Measurements from ENCODE around the gene DNAJB2. TPM values are rescaled to one million over a fixed set of nuclear protein-coding genes. Genes with fewer than 3 reads are reported as not detected.

The DNAJB2 gene
- 100 to 1,000 TPM in 4 of 5 experiments, 10 to 100 TPM in 1; 50.8 to 134 (median 113) TPM for total RNA-seq
- polyA plus RNA-seq, result 1 to 10 TPM; 6.7 to 7.7 TPM
- total RNA-seq, result 265 reads per million, percentile 95 among the genes with 10 or more reads in this experiment

DNA sequence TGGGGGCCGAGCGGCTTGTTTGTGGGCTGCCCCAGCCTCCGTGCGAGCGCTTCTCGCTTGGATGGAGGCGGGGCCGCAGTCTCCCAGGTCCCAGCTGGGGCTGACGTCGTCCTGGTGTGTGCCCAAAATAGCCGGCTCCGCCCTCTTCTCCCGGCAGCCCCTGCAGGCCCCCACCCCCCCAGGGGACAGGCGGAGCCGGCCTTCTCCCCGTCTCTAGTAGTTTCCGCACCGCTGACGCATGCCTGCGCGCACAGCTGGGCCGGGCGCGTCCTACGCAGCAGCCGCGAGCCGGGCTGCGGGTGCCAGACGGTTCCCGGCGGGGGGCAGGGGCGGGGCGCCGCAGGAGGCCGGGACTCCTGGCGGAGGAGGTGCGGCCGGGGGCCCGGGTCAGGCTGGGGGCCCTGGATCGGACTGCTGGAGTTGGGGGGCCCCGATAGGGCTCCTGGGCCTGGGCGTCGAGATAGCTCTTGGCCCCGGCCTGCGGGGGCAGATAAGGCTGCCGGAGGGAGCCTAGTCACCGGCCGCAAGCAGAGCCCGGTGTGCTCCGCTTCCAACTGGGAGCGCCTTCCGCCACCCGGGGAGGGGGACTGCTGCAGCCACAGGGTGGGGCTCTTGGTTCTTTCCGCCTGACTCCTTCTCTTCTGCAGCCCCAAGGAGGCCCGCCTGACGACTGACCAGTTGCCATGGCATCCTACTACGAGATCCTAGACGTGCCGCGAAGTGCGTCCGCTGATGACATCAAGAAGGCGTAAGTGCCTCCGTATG lies at the start of gene DNAJB2:
TSS of gene DNAJB2 (plus strand) at position 216 of the 765 bp plus-strand sequence. CDS start at position 684, 468 bp downstream.
- Histone ChIP-seq H3K9me3 (ENCODE audit: control insufficient read depth in 2 of 3, low read length in 3 of 3) (no peaks in the 10 kb centered on the region), H3K36me3 (ENCODE audit: control insufficient read depth in 2 of 3, insufficient read depth in 3 of 3, low read length in 3 of 3) (peaks cover 11 to 40% (median 28%) of the 10 kb centered on the region in 3 experiments), H3K27me3 (ENCODE audit: control insufficient read depth in 2 of 2, insufficient read depth in 2 of 2, low read length in 2 of 2) (no peaks in the 10 kb centered on the region), H3K4me1 (ENCODE audit: control insufficient read depth in 2 of 2, insufficient read depth in 2 of 2, low read length in 2 of 2) (peaks cover 22 to 33% of the 10 kb centered on the region in 2 donors), H3K4me3 (ENCODE audit: low read length) (peak within 1 kb of the TSS; percentile 73), H3K27ac (ENCODE audit: low read depth, low read length) (peak within 1 kb of the TSS; percentile 98)
- Mint-ChIP-seq H3K4me3 (peak within 1 kb of the TSS; percentile 85 to 99 (median 97)), H3K4me1 (peaks cover 32 to 58% (median 53%) of the 10 kb centered on the region in 7 donors), H3K27ac (peak within 1 kb of the TSS; percentile 97 to 100 (median 99)), H3K36me3 (peaks cover 0 to 25% (median 8%) of the 10 kb centered on the region in 5 donors), H3K9me3 (no peaks in the 10 kb centered on the region), H3K27me3 (peaks cover 0 to 2% (median 0%) of the 10 kb centered on the region in 5 donors)
- intact Hi-C loops (cut with micrococcal nuclease), result loop anchor here (1.0 to 5.0 kb wide), 24 partner anchors 15 to 711 kb away; partner anchors contain the start of genes ANKZF1 (in 2 of the 2), ATG9A (in 2 of the 2), CNOT9 (in 2 of the 2) and GMPPA (in 2 of the 2)
- DNase-seq, result peak; percentile 94 to 100 (median 98)
- ATAC-seq, result peak; percentile 91
- ChIA-PET CTCF (interaction anchor here (0.6 to 12.9 kb wide), 8 partner anchors 8 to 989 kb away, joined by 3 to 194 read pairs (median 6); partner anchors contain the start of gene CNPPD1), POLR2A (interaction anchor here (0.6 to 8.2 kb wide), 20 partner anchors 10 to 264 kb away, joined by 3 to 214 read pairs (median 4); partner anchors contain the start of genes ABCB6, ANKZF1, ATG9A and CHPF)

DNA sequence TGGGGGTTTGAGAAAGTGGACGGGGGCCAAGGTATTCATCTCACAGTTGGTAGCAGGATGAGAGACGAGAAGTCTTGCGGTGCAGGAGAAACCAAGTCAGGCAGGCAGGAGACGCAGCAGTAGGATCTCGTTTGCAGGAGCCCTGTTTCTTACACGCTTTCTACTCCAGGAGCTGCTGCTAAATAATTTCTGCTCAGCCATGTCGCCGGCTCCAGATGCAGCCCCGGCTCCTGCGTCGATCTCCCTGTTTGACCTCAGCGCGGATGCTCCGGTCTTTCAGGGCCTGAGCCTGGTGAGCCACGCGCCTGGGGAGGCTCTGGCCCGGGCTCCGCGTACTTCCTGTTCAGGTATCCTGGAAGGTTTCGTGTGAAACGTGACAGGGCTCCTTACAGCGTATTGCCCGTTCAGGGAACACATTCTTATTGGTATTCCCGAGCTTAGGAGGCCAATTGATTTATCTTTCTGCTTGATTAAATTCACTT lies 49.1 kb upstream of the DNAJB2 start:
- Histone ChIP-seq H3K27ac (ENCODE audit: low read depth, low read length) (peak overlapping the region; percentile 90), H3K4me1 (ENCODE audit: control insufficient read depth in 2 of 2, insufficient read depth in 2 of 2, low read length in 2 of 2) (peaks cover 17 to 22% of the 10 kb centered on the region in 2 donors), H3K9me3 (ENCODE audit: control insufficient read depth in 2 of 3, low read length in 3 of 3) (no peaks in the 10 kb centered on the region), H3K4me3 (ENCODE audit: low read length) (peak overlapping the region; percentile 80), H3K36me3 (ENCODE audit: control insufficient read depth in 2 of 3, insufficient read depth in 3 of 3, low read length in 3 of 3) (peaks cover 20 to 58% (median 28%) of the 10 kb centered on the region in 3 experiments), H3K27me3 (ENCODE audit: control insufficient read depth in 2 of 2, insufficient read depth in 2 of 2, low read length in 2 of 2) (no peaks in the 10 kb centered on the region)
- Mint-ChIP-seq H3K27ac (peak overlapping the region; percentile 96 to 100 (median 96)), H3K4me1 (peaks cover 34 to 84% (median 71%) of the 10 kb centered on the region in 7 donors), H3K4me3 (peak overlapping the region; percentile 94 to 100 (median 98)), H3K27me3 (no peaks in the 10 kb centered on the region), H3K36me3 (peaks cover 22 to 42% (median 35%) of the 10 kb centered on the region in 5 donors), H3K9me3 (peaks cover 0 to 5% (median 0%) of the 10 kb centered on the region in 11 donors)
- no peak for ATAC-seq
- ChIA-PET POLR2A (interaction anchor here (0.7 to 21.0 kb wide), 18 partner anchors 9 to 158 kb away, joined by 3 to 575 read pairs (median 7); partner anchors contain the start of genes ABCB6, CNPPD1, DNAJB2 and GLB1L), CTCF (interaction anchor here (0.7 to 3.3 kb wide), 8 partner anchors 9 to 71 kb away, joined by 3 to 14 read pairs (median 4); partner anchors contain the start of genes GLB1L, STK16 and TUBA4A)
- DNase-seq, result peak in 2 of 9 donors; percentile 44 to 58
- intact Hi-C loops (cut with micrococcal nuclease), result no loop called here

DNA sequence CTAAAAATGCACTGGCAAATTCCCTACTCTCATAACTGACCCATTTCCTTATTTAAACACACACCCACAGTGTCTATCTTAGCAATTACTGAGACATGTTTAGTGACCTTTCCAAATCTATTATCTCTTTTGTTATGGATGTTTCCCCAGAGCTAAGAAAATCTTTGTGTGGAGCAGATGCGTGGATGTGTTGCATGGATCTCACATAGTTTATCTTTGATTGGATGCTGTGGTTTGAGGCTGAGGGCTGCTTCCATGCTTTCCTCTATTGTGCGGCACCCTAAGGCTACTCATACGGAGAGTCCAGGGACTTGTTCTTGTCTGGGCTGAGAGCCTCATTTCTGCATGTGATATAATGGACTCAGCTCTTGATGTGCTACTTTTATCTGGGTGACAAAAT lies 44.8 kb upstream of the DNAJB2 start:
- DNase-seq, result no peak
- ChIA-PET POLR2A (interaction anchor here (0.8 to 21.0 kb wide), 3 partner anchors 15 to 75 kb away, joined by 3 to 575 read pairs (median 4); partner anchors contain the start of genes CNPPD1, GLB1L, STK16 and TUBA4A), CTCF (interaction anchor here (0.6 to 1.2 kb wide), 2 partner anchors 22 to 61 kb away, joined by 3 to 4 read pairs; no protein-coding TSS in a partner anchor)
- ATAC-seq, result no peak
- Histone ChIP-seq H3K4me3 (ENCODE audit: low read length) (no peak overlapping the region), H3K9me3 (ENCODE audit: control insufficient read depth in 2 of 3, low read length in 3 of 3) (no peaks in the 10 kb centered on the region), H3K4me1 (ENCODE audit: control insufficient read depth in 2 of 2, insufficient read depth in 2 of 2, low read length in 2 of 2) (peaks cover 6 to 8% of the 10 kb centered on the region in 2 donors), H3K36me3 (ENCODE audit: control insufficient read depth in 2 of 3, insufficient read depth in 3 of 3, low read length in 3 of 3) (peaks cover 21 to 72% (median 40%) of the 10 kb centered on the region in 3 experiments), H3K27me3 (ENCODE audit: control insufficient read depth in 2 of 2, insufficient read depth in 2 of 2, low read length in 2 of 2) (no peaks in the 10 kb centered on the region), H3K27ac (ENCODE audit: low read depth, low read length) (no peak overlapping the region)
- Mint-ChIP-seq H3K27ac (peak overlapping the region in 4 of 9 donors; percentile 25 to 74 (median 48)), H3K9me3 (peaks cover 0 to 3% (median 0%) of the 10 kb centered on the region in 11 donors), H3K4me1 (peaks cover 16 to 59% (median 49%) of the 10 kb centered on the region in 7 donors), H3K4me3 (peak overlapping the region in 2 of 10 donors; percentile 22 to 32), H3K36me3 (peaks cover 27 to 61% (median 43%) of the 10 kb centered on the region in 5 donors), H3K27me3 (no peaks in the 10 kb centered on the region)
- intact Hi-C loops (cut with micrococcal nuclease), result no loop called here

DNA sequence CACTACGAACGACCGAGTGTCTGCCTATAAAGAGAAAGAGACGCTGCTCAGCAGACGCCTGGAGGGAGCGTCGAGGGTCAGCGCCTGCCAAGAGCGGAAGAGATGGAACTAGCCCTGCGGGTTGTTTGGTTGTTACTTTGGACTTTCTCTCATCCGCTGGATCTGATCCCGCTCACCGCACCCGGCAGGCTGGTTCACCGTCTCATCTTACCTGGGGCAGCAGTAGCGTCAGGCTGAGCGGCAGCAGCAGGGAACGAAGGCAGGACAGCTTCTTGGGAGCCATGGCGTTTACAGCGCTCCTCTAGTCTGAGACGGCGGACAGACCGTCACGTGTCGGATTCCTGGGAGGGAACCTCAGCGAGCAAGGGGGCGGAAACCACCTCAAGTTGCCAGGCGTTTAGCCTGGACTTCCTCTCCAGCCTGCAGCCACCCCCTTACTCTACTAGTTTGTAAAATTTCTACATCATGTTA lies 35.8 kb upstream of the DNAJB2 start:
- Mint-ChIP-seq H3K9me3 (peaks cover 0 to 9% (median 0%) of the 10 kb centered on the region in 11 donors), H3K27me3 (peaks cover 0 to 2% (median 0%) of the 10 kb centered on the region in 5 donors), H3K4me3 (peak overlapping the region; percentile 45 to 81 (median 66)), H3K4me1 (peaks cover 14 to 53% (median 43%) of the 10 kb centered on the region in 7 donors), H3K36me3 (peaks cover 0 to 21% (median 6%) of the 10 kb centered on the region in 5 donors), H3K27ac (peak overlapping the region; percentile 11 to 85 (median 59))
- Histone ChIP-seq H3K9me3 (ENCODE audit: control insufficient read depth in 2 of 3, low read length in 3 of 3) (no peaks in the 10 kb centered on the region), H3K36me3 (ENCODE audit: control insufficient read depth in 2 of 3, insufficient read depth in 3 of 3, low read length in 3 of 3) (peaks cover 0 to 12% (median 3%) of the 10 kb centered on the region in 3 experiments), H3K27ac (ENCODE audit: low read depth, low read length) (no peak overlapping the region), H3K27me3 (ENCODE audit: control insufficient read depth in 2 of 2, insufficient read depth in 2 of 2, low read length in 2 of 2) (no peaks in the 10 kb centered on the region), H3K4me3 (ENCODE audit: low read length) (no peak overlapping the region), H3K4me1 (ENCODE audit: control insufficient read depth in 2 of 2, insufficient read depth in 2 of 2, low read length in 2 of 2) (peaks cover 32 to 34% of the 10 kb centered on the region in 2 donors)
- DNase-seq, result no peak
- CTCF ChIA-PET, result no interaction called here
- POLR2A ChIA-PET, result interaction anchor here (1.4 to 21.0 kb wide), 3 partner anchors 6 to 19 kb away, joined by 3 to 575 read pairs (median 575); partner anchors contain the start of genes ANKZF1, ATG9A, GLB1L and STK16
- peak; percentile 15 for ATAC-seq
- intact Hi-C loops (cut with micrococcal nuclease), result no loop called here

DNA sequence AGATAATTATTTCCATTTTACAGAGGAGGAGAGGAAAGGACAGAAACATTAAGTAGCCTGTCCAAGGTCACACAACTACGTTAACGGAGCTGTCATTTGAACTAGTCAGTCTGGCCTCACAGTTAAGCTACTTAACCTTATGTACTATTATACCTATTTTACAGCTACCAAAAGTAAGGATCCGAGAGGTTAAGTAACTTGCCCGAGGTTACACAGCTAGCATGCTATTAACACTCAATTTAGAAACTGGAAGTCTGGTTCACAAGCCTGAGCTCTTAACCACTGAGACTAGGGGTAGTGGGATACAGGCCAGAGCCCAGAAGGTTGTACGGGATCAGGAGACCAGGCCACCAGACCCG lies 34.4 kb upstream of the DNAJB2 start:
- Mint-ChIP-seq H3K4me1 (peaks cover 21 to 68% (median 54%) of the 10 kb centered on the region in 7 donors), H3K27ac (peak overlapping the region; percentile 88 to 99 (median 97)), H3K27me3 (peaks cover 0 to 2% (median 0%) of the 10 kb centered on the region in 5 donors), H3K36me3 (peaks cover 0 to 31% (median 17%) of the 10 kb centered on the region in 5 donors), H3K9me3 (peaks cover 0 to 9% (median 0%) of the 10 kb centered on the region in 11 donors), H3K4me3 (peak overlapping the region; percentile 82 to 100 (median 93))
- H3K27ac ChIP-seq (ENCODE audit: low read depth, low read length), result peak overlapping the region; percentile 89
- peaks cover 46 to 47% of the 10 kb centered on the region in 2 donors for H3K4me1 ChIP-seq (ENCODE audit: control insufficient read depth in 2 of 2, insufficient read depth in 2 of 2, low read length in 2 of 2)
- H3K27me3 ChIP-seq (ENCODE audit: control insufficient read depth in 2 of 2, insufficient read depth in 2 of 2, low read length in 2 of 2), result no peaks in the 10 kb centered on the region
- intact Hi-C loops (cut with micrococcal nuclease), result loop anchor here (1.0 to 5.0 kb wide), 12 partner anchors 9 to 1027 kb away; partner anchors contain the start of genes ANKZF1 (in 2 of the 2), ATG9A (in 2 of the 2), STK11IP (in 2 of the 2) and TUBA4A (in 2 of the 2)
- ATAC-seq (no peak), DNase-seq (no peak)
- peak overlapping the region; percentile 92 for H3K4me3 ChIP-seq (ENCODE audit: low read length)
- ChIA-PET CTCF (interaction anchor here (0.9 to 2.4 kb wide), 7 partner anchors 10 to 50 kb away, joined by 3 to 15 read pairs (median 4); partner anchors contain the start of genes ANKZF1, ATG9A, TUBA4A and TUBA4B), POLR2A (interaction anchor here (0.9 to 21.0 kb wide), 16 partner anchors 5 to 147 kb away, joined by 3 to 575 read pairs (median 8); partner anchors contain the start of genes ABCB6, ANKZF1, ATG9A and CNPPD1)
- H3K36me3 ChIP-seq (ENCODE audit: control insufficient read depth in 2 of 3, insufficient read depth in 3 of 3, low read length in 3 of 3), result peaks cover under 1 to 12% (median 4%) of the 10 kb centered on the region in 3 experiments
- no peaks in the 10 kb centered on the region for H3K9me3 ChIP-seq (ENCODE audit: control insufficient read depth in 2 of 3, low read length in 3 of 3)
